Smooth muscle cell (in vitro differentiated cells): Measurements from ENCODE around the gene FKBP5. TPM values are rescaled to one million over a fixed set of nuclear protein-coding genes. Genes with fewer than 3 reads are reported as not detected.

ENCODE experiments used
- DNase-seq: peaks from one replicate; lab custom pipeline; 2025; ENCODE audit not compliant: unreplicated experiment; lab: John Stamatoyannopoulos, UW
- H2AFZ ChIP-seq: fragments of 200-600 bp; sonication (generic); 2 replicates; pipeline ENCODE4 v1.6.0; 2016; ENCODE audit warnings: antibody characterized with exemption, low read depth, mild to moderate bottlenecking
- H3F3A ChIP-seq: fragments of 200-600 bp; sonication (generic); 2 replicates; pipeline ENCODE4 v1.6.0; 2017; ENCODE audit warnings: antibody characterized with exemption, low read depth
- H3K27ac ChIP-seq: fragments of 200-600 bp; sonication (generic); 2 replicates; pipeline ENCODE4 v1.5.1; 2016; ENCODE audit warnings: low read depth, mild to moderate bottlenecking
- H3K27me3 ChIP-seq: fragments of 200-600 bp; sonication (generic); 2 replicates; pipeline ENCODE4 v1.6.1; 2016; ENCODE audit warnings: low read depth, mild to moderate bottlenecking
- H3K36me3 ChIP-seq: fragments of 200-600 bp; sonication (generic); 2 replicates; pipeline ENCODE4 v1.5.1; 2016; ENCODE audit warnings: low read depth
- H3K4me1 ChIP-seq: fragments of 200-600 bp; sonication (generic); 2 replicates; pipeline ENCODE4 v1.5.1; 2016; ENCODE audit warnings: low read depth
- H3K4me2 ChIP-seq: fragments of 200-600 bp; sonication (generic); 2 replicates; pipeline ENCODE4 v1.6.0; 2016; ENCODE audit warnings: mild to moderate bottlenecking
- H3K4me3 ChIP-seq: fragments of 200-600 bp; sonication (generic); 2 replicates; pipeline ENCODE4 v1.5.1; 2016; ENCODE audit warnings: mild to moderate bottlenecking
- H3K79me2 ChIP-seq: fragments of 200-600 bp; sonication (generic); 2 replicates; pipeline ENCODE4 v1.6.0; 2016; ENCODE audit warnings: low read depth, mild to moderate bottlenecking
- H3K9ac ChIP-seq: fragments of 200-600 bp; sonication (generic); 2 replicates; pipeline ENCODE4 v1.6.0; 2016; ENCODE audit warnings: low read depth
- H3K9me3 ChIP-seq: fragments of 200-600 bp; sonication (generic); replicated peaks from 2 replicates; pipeline ENCODE4 v1.5.1; 2016; ENCODE audit warnings: low read depth
- H4K20me1 ChIP-seq: fragments of 200-600 bp; sonication (generic); 2 replicates; pipeline ENCODE4 v1.6.0; 2016; ENCODE audit warnings: low read depth
- WGBS: methylation state at CpG from one replicate; pipeline ENCODE4 v1.1.7; 2016; ENCODE audit warnings: low lambda C conversion rate; 5-methylcytosine and 5-hydroxymethylcytosine counted together
- polyA plus RNA-seq: library from polyadenylated mRNA; unstranded; fragments of >200 nt; fragmentation: Nextera tagmentation; extraction: Ambion mirVana; gene quantifications from 2 replicates; pipeline ENCODE4 v1.2.1, GENCODE V29; 2016
- total RNA-seq: library from RNA; depleted of rRNA; stranded (reverse); fragments of >200 nt; gene quantifications from 2 replicates; pipeline ENCODE4 v1.2.3, GENCODE V29; 2014
- TF ChIP-seq, protein P1 (sequence below): fragments of 200-600 bp; sonication (generic); IDR thresholded peaks from 2 replicates; pipeline ENCODE4 v1.5.1; 2017; ENCODE audit warnings: borderline replicate concordance, mild to moderate bottlenecking, antibody characterized with exemption; ENCODE audit not compliant: insufficient read depth, poor library complexity, severe bottlenecking

Gene FKBP5
- total and polyA plus RNA-seq, 2 experiments from 2014 or later = 0.85 to 3.8 TPM

GRCh38 chr6:35650015-35650414 lies 38.7 kb downstream of the FKBP5 start:
- no peak for DNase-seq
- H3K9me3 ChIP-seq = no peaks in the 10 kb centered on the region
- no peaks in the 10 kb centered on the region for H3K27me3 ChIP-seq
- no peaks in the 10 kb centered on the region for H3K36me3 ChIP-seq
- H3K27ac ChIP-seq = no peak overlapping the region
- H3K4me2 ChIP-seq = no peak overlapping the region
- no peaks in the 10 kb centered on the region for H4K20me1 ChIP-seq
- no peaks in the 10 kb centered on the region for H3F3A ChIP-seq
- no peaks in the 10 kb centered on the region for H3K4me1 ChIP-seq
- H2AFZ ChIP-seq = no peak overlapping the region
- no peak overlapping the region for H3K4me3 ChIP-seq
- TF ChIP-seq, protein P1, sequence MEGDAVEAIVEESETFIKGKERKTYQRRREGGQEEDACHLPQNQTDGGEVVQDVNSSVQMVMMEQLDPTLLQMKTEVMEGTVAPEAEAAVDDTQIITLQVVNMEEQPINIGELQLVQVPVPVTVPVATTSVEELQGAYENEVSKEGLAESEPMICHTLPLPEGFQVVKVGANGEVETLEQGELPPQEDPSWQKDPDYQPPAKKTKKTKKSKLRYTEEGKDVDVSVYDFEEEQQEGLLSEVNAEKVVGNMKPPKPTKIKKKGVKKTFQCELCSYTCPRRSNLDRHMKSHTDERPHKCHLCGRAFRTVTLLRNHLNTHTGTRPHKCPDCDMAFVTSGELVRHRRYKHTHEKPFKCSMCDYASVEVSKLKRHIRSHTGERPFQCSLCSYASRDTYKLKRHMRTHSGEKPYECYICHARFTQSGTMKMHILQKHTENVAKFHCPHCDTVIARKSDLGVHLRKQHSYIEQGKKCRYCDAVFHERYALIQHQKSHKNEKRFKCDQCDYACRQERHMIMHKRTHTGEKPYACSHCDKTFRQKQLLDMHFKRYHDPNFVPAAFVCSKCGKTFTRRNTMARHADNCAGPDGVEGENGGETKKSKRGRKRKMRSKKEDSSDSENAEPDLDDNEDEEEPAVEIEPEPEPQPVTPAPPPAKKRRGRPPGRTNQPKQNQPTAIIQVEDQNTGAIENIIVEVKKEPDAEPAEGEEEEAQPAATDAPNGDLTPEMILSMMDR = no peak
- WGBS = 98% methylated on average over 4 of the region's 4 CpGs
- no peak overlapping the region for H3K9ac ChIP-seq
- H3K79me2 ChIP-seq = no peaks in the 10 kb centered on the region

DNA sequence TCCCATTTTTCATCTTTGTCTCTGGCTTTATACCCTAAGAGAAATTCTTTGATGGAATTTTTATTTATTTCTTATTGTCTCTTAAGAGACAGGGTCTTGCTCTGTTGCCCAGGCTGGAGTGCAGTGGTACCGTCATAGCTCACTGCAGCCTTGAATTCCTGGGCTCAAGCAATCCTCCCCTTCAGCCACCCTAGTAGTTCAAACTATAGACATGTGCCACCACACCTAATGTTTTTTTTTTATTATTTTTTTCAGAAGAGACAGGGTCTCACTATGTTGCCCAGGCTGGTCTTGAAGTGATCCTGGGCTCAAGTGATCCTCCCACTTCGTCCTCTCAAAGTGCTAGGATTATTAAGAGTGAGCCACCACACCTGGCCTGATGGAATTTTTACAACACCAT lies 40.5 kb downstream of the FKBP5 start:
- whole genome bisulfite sequencing = 95% methylated on average over 2 of the region's 2 CpGs
- H3F3A ChIP-seq = no peaks in the 10 kb centered on the region
- no peaks in the 10 kb centered on the region for H4K20me1 ChIP-seq
- no peak overlapping the region for H3K9ac ChIP-seq
- no peak overlapping the region for H2AFZ ChIP-seq
- H3K27ac ChIP-seq = no peak overlapping the region
- no peaks in the 10 kb centered on the region for H3K9me3 ChIP-seq
- no peak overlapping the region for H3K4me2 ChIP-seq
- no peaks in the 10 kb centered on the region for H3K4me1 ChIP-seq
- TF ChIP-seq, protein P1 = no peak
- no peaks in the 10 kb centered on the region for H3K79me2 ChIP-seq
- DNase-seq = no peak
- H3K4me3 ChIP-seq = no peak overlapping the region
- no peaks in the 10 kb centered on the region for H3K36me3 ChIP-seq
- no peaks in the 10 kb centered on the region for H3K27me3 ChIP-seq

DNA sequence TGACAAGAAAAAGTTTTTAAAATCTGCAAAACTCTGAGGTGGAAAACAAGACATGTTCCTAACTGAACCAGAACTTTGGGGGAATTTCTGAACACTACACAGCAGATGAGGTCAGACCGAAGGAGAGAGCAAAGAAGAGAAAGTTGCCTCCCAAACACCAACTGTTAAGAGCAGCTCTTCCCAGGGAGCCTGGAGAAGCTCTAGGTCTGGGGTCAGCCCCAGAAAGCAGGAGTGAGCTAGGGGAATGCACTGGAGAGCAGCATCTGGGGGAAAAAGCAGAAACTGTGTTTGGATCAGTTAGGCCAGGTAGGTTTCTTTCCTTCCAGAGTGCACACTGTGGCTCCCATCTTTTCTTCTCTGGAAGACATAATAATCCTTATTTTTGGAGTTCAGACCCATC lies 41.3 kb downstream of the FKBP5 start:
- Histone ChIP-seq H3K9ac (no peak overlapping the region), H3K27ac (no peak overlapping the region), H3K36me3 (no peaks in the 10 kb centered on the region), H3K4me2 (no peak overlapping the region), H3K9me3 (no peaks in the 10 kb centered on the region), H4K20me1 (no peaks in the 10 kb centered on the region), H3K4me3 (no peak overlapping the region), H2AFZ (no peak overlapping the region), H3K4me1 (no peaks in the 10 kb centered on the region), H3K79me2 (no peaks in the 10 kb centered on the region), H3K27me3 (no peaks in the 10 kb centered on the region), H3F3A (no peaks in the 10 kb centered on the region)
- WGBS = 82% methylated on average over 1 of the region's 1 CpG
- TF ChIP-seq, protein P1 = no peak
- no peak for DNase-seq

GRCh38 chr6:35643162-35643535 lies 45.6 kb downstream of the FKBP5 start:
- no peak for DNase-seq
- H3K9ac ChIP-seq = no peak overlapping the region
- TF ChIP-seq, protein P1 = no peak
- H3K27me3 ChIP-seq = no peaks in the 10 kb centered on the region
- H3K4me2 ChIP-seq = no peak overlapping the region
- no peak overlapping the region for H3K4me3 ChIP-seq
- H3K9me3 ChIP-seq = no peaks in the 10 kb centered on the region
- H3K36me3 ChIP-seq = no peaks in the 10 kb centered on the region
- no peak overlapping the region for H2AFZ ChIP-seq
- H4K20me1 ChIP-seq = no peaks in the 10 kb centered on the region
- H3K4me1 ChIP-seq = no peaks in the 10 kb centered on the region
- H3F3A ChIP-seq = no peaks in the 10 kb centered on the region
- no peak overlapping the region for H3K27ac ChIP-seq
- H3K79me2 ChIP-seq = no peaks in the 10 kb centered on the region
